Measurements from ENCODE around the gene TRABD2B. TPM values are rescaled to one million over a fixed set of nuclear protein-coding genes. Genes with fewer than 3 reads are reported as not detected.

Gene TRABD2B
- total RNA-seq, 1 experiment from 2014 or later: 10.3 TPM

GRCh38 chr1:47914218-47914938, 82.8 kb downstream of the TRABD2B start:
- TF ChIP-seq E2F1 (CRISPR knock-in tag; IDR thresholded peaks at IDR 0.05) (no peak), E2F5 (CRISPR knock-in tag; IDR thresholded peaks at IDR 0.05) (no peak), KAT7 (CRISPR knock-in tag; IDR thresholded peaks at IDR 0.05; ENCODE audit: borderline replicate concordance) (no peak), ZNF317 (CRISPR knock-in tag; IDR thresholded peaks at IDR 0.05; ENCODE audit: borderline replicate concordance, low read depth) (no peak), HMGA2 (CRISPR knock-in tag; IDR thresholded peaks at IDR 0.05) (no peak), GTF2I (CRISPR knock-in tag; conservative IDR thresholded peaks at IDR 0.05) (no peak), E2F4 (CRISPR knock-in tag; IDR thresholded peaks at IDR 0.05; ENCODE audit: borderline replicate concordance, low read depth) (no peak), FOXP1 (CRISPR knock-in tag; IDR thresholded peaks at IDR 0.05; ENCODE audit: borderline replicate concordance) (no peak), NR3C1 (CRISPR knock-in tag; conservative IDR thresholded peaks at IDR 0.05; ENCODE audit: low read depth) (no peak), HMGXB4 (CRISPR knock-in tag; IDR thresholded peaks at IDR 0.05) (no peak), ERG (CRISPR knock-in tag; IDR thresholded peaks at IDR 0.05) (no peak), FOXJ3 (CRISPR knock-in tag; IDR thresholded peaks at IDR 0.05; ENCODE audit: borderline replicate concordance) (no peak), ARID4B (CRISPR knock-in tag; IDR thresholded peaks at IDR 0.05; ENCODE audit: borderline replicate concordance) (no peak), ZNF423 (CRISPR knock-in tag; IDR thresholded peaks at IDR 0.05) (no peak), ATF1 (CRISPR knock-in tag; IDR thresholded peaks at IDR 0.05) (no peak), NR1H2 (CRISPR knock-in tag; IDR thresholded peaks at IDR 0.05) (no peak), ELF4 (CRISPR knock-in tag; IDR thresholded peaks at IDR 0.05; ENCODE audit: low read depth) (no peak)
- POLR2A ChIA-PET: no interaction called here
- no peak for ATAC-seq
- Mint-ChIP-seq H3K27ac (no peak overlapping the region), H3K4me1 (peaks cover 25% of the 10 kb centered on the region), H3K36me3 (no peaks in the 10 kb centered on the region), H3K9me3 (no peaks in the 10 kb centered on the region), H3K4me3 (no peak overlapping the region), H3K27me3 (ENCODE audit: low read depth) (no peaks in the 10 kb centered on the region)
- DNase-seq (ENCODE audit: low spot score): no peak
- CTCF ChIA-PET: no interaction called here

Data from WTC11 (cell line).